ENCODE measurements around the gene GMCL2.

DNA sequence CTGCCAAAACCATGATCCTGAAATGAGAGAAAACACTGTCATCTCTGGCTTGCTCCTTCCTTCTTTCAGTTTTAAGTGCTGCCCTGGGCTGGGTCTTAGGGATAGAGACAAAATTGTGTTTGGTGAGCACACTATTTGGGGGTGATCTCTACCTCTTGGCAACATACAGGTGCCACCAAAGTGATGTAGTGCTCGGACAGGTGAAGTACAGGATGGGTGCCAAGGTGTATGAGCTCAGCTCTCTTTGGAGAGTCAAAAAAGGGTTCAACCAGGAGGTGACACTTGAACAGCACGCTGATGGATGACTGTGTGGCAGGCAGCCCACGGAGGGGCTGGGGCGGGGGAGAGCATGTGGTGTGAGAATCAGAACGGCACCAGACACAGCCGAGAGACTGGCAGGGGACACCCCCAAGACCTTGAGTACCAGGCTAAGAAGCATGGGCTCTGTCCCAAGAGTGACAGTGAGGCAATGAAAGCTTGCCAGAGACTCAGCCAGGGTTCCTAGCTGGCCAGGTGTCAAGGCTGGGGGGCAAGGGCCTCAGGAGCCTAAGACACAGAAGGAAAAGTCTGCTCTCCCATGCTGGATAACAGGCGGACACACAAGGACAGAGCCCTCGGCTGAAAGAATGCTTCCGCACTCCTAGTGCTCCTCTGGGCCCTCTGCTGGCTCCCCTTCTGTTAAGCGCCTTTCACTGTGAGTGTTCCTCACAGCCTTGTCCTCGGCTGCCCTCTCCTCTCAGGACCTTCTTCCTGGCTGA, 36.0 kb downstream of the GMCL2 start:
- TF ChIP-seq POLR2A (IDR thresholded peaks at IDR 0.05) = no peak
- TF ChIP-seq, protein P1, sequence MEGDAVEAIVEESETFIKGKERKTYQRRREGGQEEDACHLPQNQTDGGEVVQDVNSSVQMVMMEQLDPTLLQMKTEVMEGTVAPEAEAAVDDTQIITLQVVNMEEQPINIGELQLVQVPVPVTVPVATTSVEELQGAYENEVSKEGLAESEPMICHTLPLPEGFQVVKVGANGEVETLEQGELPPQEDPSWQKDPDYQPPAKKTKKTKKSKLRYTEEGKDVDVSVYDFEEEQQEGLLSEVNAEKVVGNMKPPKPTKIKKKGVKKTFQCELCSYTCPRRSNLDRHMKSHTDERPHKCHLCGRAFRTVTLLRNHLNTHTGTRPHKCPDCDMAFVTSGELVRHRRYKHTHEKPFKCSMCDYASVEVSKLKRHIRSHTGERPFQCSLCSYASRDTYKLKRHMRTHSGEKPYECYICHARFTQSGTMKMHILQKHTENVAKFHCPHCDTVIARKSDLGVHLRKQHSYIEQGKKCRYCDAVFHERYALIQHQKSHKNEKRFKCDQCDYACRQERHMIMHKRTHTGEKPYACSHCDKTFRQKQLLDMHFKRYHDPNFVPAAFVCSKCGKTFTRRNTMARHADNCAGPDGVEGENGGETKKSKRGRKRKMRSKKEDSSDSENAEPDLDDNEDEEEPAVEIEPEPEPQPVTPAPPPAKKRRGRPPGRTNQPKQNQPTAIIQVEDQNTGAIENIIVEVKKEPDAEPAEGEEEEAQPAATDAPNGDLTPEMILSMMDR (IDR thresholded peaks at IDR 0.05) = no peak

Measured in right lobe of liver (tissue), 4 donors.